HG03139 (cell line): ENCODE measurements around the gene ZNF407.
"Not testable (repeated sequence)": the region's sequence is repeated elsewhere in the genome, so short reads cannot be mapped to it uniquely, and the experiment has no call there.

Experiments used
- ATAC-seq: cut with Tn5 transposase; IDR thresholded peaks from one replicate; pipeline ENCODE4 v1.9.1; 2021; ENCODE audit not compliant: unreplicated experiment

Gene ZNF407

GRCh38 chr18:74951165-74951760 lies 353.6 kb downstream of the ZNF407 start:
- ATAC-seq: no peak

DNA sequence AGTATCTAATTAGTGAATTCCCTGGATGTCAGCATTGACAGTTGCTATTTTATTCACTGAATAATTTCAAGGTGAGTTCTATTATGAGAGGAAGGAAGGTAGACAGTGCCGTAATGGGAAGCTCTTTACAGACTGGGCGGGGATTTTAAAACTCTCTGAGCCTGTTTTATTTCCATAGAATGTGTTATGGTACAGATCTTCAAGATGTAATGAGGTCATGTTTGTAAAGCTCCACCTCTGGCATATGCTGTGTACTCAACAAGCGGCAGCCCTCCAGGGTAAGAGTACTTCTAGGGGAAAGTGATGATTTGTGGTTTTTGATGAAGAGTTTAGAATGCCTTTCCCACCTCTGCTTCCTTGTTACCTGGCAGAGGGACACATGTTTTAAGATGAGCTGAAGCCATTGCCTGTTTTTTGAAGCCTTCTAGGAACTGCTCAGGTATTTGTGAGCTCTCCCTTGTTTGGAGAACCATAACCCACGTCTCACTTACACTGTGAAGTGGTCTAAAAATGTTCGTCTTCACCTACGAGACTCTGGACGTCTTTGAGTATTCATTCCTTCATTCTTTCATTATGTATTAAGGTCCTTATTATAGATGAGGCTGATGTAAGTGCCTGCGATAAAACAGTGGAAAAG lies 360.0 kb downstream of the ZNF407 start:
- no peak for ATAC-seq

- ATAC-seq: no peak
Measured at GRCh38 chr18:74959216-74959615, 361.5 kb downstream of the ZNF407 start.

GRCh38 chr18:74961596-74961995 lies 363.9 kb downstream of the ZNF407 start:
- ATAC-seq: no peak

GRCh38 chr18:74963820-74964446 lies 366.3 kb downstream of the ZNF407 start:
- ATAC-seq: peak; percentile 71

DNA sequence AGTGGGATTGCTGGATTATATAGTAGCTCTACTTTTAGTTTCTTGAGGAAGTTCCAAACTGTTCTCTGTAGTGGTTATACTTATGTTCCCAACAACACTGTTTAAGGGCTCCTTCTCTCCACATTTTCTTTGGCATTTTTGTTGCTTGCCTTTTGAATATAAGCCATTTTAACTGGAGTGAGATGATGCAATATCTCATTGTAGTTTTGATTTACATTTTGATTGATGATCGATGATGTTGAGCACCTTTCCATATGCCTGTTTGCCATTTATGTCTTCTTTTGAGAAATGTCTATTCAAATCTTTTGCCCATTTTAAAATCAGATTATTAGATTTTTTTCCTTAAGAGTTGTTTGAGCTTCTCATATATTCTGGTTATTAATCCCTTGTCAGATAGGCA lies 368.0 kb downstream of the ZNF407 start:
- no peak for ATAC-seq

GRCh38 chr18:74967438-74967837 lies 369.8 kb downstream of the ZNF407 start:
- ATAC-seq: no peak

- no peak for ATAC-seq
Measured at GRCh38 chr18:74967979-74968378, 370.3 kb downstream of the ZNF407 start.

DNA sequence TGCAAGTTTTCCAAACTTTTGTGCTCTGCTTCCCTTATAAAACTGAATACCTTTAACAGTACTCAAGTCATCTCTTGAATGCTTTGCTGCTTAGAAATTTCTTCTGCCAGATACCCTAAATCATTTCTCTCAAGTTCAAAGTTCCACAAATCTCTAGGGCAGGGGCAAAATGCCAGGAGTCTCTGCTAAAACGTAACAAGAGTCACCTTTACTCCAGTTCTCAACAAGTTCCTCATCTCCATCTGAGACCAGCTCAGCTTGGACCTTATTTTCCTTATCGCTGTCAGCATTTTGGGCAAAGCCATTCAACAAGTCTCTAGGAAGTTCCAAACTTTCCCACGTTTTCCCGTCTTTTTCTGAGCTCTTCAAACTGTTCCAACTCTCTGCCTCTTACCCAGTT lies 373.7 kb downstream of the ZNF407 start:
- ATAC-seq: not testable (repeated sequence)

DNA sequence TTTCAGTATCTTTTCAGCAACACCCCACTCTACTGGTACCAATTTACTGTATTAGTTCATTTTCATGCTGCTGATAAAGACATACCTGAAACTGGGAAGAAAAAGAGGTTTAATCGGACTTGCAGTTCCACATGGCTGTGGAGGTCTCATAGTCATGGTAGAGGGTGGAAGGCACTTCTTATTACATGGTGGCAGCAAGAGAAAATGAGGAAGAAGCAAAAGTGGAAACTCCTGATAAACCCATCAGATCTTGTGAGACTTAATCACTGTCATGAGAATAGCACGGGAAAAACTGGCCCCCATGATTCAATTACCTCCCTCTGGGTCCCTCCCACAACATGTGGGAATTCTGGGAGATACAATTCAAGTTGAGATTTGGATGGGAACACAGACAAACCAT lies 374.1 kb downstream of the ZNF407 start:
- ATAC-seq: not testable (repeated sequence)

DNA sequence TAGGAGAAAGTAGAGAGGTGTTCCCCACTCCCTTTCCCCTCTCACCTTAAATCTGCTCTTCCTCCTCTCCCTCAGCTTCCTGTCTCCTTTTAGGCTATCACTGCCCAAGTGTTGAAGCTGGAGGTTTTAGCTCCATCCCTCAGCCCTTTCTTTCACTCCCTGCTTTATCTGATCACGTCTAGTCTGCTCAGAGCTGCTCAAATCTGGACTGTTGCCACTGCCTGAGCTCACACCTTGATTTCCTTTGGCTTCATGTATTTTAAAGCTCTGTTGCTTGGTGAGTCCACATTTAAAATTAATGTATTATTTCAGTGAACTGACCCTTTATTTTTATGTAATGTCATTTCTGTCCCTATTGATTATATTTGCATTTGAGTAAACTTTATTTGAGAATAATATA lies 374.7 kb downstream of the ZNF407 start:
- ATAC-seq: no peak

GRCh38 chr18:74975001-74975400 lies 377.3 kb downstream of the ZNF407 start:
- no peak for ATAC-seq

DNA sequence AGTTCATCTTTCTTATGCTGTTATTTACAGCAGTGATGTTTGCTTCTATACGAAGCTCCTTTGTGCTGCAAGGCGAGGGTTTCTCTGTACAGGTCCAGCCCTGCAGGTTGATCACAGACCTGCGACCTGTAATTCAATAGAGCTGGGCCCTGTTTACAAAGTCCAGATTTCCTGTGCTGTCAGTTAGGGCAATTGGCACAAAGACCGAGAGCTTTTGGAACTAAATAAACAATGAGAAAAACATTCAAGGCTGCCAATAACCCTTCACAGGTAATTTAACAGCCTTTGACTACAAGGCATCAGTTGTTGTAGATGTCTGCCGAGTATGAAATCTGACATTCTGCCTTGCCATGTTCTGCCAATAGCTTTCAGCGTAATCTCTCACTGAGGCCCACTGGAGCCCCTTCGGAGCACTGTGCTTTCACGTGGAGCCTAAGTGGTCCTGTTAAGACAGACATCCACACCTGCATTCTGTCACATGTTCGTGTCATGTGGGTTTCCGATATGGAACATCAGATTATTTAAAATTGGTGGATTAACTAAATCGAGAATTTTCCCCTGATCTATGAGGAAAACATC lies 378.8 kb downstream of the ZNF407 start:
- ATAC-seq: no peak

- ATAC-seq: no peak
Measured at GRCh38 chr18:74977041-74977440, 379.4 kb downstream of the ZNF407 start.

GRCh38 chr18:74980669-74981068 lies 383.0 kb downstream of the ZNF407 start:
- ATAC-seq: no peak

DNA sequence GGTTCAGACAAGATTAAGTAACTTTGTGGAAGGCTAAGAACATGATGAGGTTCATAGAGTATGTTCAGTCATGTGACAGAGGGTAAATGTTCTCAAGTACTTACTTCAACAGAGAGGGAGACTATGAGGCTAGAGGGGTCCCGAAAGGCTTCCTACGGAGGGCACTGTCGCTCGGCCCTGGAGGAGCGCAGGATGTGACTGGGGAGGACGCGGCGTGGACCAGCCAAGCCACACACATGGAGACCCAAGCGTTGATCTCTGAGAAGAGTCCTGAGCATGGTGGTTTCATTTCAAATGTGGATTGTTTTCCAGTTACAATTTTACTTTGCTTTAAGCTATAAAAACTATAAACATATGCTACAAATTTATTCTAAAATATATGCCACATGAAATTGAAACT lies 383.8 kb downstream of the ZNF407 start:
- ATAC-seq: no peak

DNA sequence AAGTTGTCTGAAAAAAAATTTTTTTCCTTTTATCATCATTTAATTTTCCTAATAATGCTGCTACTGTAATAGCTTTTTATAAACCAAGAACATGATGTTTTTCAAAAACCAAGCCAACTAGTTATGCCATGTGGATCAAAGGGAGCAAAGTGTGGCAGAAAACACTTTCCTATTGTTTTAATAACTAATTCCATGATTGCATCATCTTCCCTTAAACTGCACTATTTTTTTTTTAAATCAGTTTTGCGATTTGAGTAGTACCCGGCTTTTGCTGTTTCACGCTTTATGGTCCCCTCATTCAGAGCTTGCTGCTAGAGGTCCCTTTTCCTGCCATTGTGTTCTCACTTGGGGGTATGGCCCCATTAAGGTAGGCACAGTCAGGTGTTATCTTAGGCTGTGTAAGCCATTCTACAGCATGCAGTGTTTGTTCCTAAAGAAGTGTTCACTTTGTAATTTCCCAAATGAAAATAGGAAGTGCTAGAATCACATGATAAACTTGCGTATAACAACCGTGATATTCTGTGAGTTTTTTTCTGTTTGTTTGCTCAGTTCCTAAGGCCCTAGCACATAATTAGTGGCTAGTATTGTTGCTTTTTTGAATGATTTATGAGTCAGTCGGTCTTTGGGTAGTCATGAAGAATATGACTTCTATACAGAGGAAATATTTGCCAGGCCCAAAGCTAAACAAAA lies 385.4 kb downstream of the ZNF407 start:
- no peak for ATAC-seq

DNA sequence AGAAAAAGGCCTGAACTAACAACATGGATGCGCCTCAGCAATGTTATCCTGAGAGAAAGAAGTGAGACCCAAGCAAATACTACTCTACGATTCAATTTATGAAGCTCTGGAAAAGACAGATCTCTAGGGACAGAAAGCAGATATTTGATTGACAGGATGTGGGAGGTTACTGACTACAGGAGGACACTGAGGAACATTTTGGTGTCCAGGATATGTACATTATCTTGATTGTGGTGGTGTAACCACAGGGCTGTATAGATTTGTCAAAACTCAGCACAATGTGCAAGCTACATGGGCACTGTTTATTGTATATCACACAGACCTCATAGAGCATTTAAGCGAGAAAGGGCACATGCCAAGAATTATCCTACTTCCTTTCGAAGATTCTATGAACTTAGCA lies 391.5 kb downstream of the ZNF407 start:
- no peak for ATAC-seq

DNA sequence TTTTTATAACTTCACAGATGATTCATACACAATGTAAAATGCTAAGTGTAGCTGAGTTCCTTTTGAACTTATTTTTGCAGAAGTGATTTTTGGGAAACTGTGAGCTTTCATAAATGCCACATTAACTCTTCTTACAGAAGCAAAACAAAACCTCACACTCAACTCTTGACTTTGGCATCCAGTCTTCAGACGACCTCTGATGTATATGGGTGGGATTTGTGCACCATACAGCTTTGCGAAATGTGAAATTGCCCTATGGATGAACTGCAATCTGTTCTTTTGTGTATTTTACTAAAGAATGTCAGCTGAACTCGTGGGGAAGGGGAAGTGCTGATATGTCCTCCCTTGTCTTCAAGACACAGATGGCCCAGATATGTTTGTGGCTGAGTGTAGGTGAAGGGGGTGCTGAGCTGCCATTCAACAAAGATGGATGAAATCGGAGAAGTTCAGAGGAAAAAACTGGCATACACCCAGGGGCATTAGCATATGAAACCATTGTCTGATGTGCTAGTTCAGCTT lies 393.0 kb downstream of the ZNF407 start:
- ATAC-seq: no peak

- ATAC-seq: peak; percentile 65
Measured at GRCh38 chr18:74994502-74995418, 397.1 kb downstream of the ZNF407 start.

- ATAC-seq: no peak
Measured at GRCh38 chr18:74995419-74995736, 397.7 kb downstream of the ZNF407 start.
